Uterus (tissue), 4 donors: ENCODE results near the gene TMEM186. TPM values are rescaled to one million over a fixed set of nuclear protein-coding genes. Genes with fewer than 3 reads are reported as not detected.

Experiments used
- DNase-seq, 2 donors: peaks; one replicate each; pipeline ENCODE4 v3.0.0-alpha.2; 2019 to 2020
- H3K27ac ChIP-seq, 2 donors: fragments of 200-600 bp; sonication (generic); 1 replicate in 1 of 2; 2 replicates in 1 of 2; pipeline ENCODE4 v1.5.1; 2016 to 2018
- H3K27me3 ChIP-seq, 2 donors: fragments of 200-600 bp; sonication (generic); one replicate each; pipeline ENCODE4 v1.5.1; 2018 to 2019; ENCODE audit warnings: control low read depth in 1 of 2
- H3K36me3 ChIP-seq, 2 donors: fragments of 200-600 bp; sonication (generic); one replicate each; pipeline ENCODE4 v1.5.1; 2019; ENCODE audit warnings: control low read depth in 1 of 2
- H3K4me1 ChIP-seq, 2 donors: fragments of 200-600 bp; sonication (generic); one replicate each; pipeline ENCODE4 v1.5.1; 2018 to 2019; ENCODE audit warnings: control low read depth in 1 of 2
- H3K4me3 ChIP-seq, 2 donors: fragments of 200-600 bp; sonication (generic); 1 replicate in 1 of 2; 2 replicates in 1 of 2; pipeline ENCODE4 v1.5.1; 2018 to 2019; ENCODE audit warnings: mild to moderate bottlenecking in 1 of 2
- H3K9me3 ChIP-seq, 2 donors: fragments of 200-600 bp; sonication (generic); one replicate each; pipeline ENCODE4 v1.5.1; 2019; ENCODE audit warnings: control low read depth in 1 of 2
- CTCF ChIP-seq, 4 experiments: fragments of 200-600 bp in 2 of 4; fragments of 450-650 bp in 2 of 4; sonication (generic) in 2 of 4; IDR thresholded peaks; one replicate each; pipeline ENCODE4 v1.5.1; 2016 to 2019; ENCODE audit warnings: antibody characterized with exemption in 4 of 4, mild to moderate bottlenecking in 2 of 4, moderate library complexity in 1 of 4
- POLR2A ChIP-seq, 2 donors: fragments of 450-650 bp; IDR thresholded peaks; one replicate each; pipeline ENCODE4 v1.6.1; 2016; ENCODE audit warnings: antibody characterized with exemption in 2 of 2, mild to moderate bottlenecking in 1 of 2, moderate library complexity in 1 of 2
- intact Hi-C: fragments of 100-400 bp; cut with DNase I; formaldehyde crosslinking; loops from one replicate; pipeline ENCODE4 v1.15.1; 2023; ENCODE audit warnings: low total_unique reads
- total RNA-seq, 4 donors: library from RNA; depleted of rRNA in 3 of 4; stranded (reverse); fragments of >200 nt in 3 of 4; gene quantifications; one replicate each; pipeline versions ENCODE4 v1.1.0 to v1.2.4, GENCODE V29; 2014 to 2023
- donor health status: DM: yes; HTN: yes; CAD: no.

Gene TMEM186
- total RNA-seq, 4 donors from 2014 or later = 6.1 to 9.1 (median 8.3) TPM

GRCh38 chr16:8832717-8833105 lies 35.3 kb upstream of the TMEM186 start:
- Histone ChIP-seq H3K27ac (no peak overlapping the region), H3K27me3 (no peaks in the 10 kb centered on the region), H3K4me3 (no peak overlapping the region), H3K36me3 (no peaks in the 10 kb centered on the region), H3K9me3 (no peaks in the 10 kb centered on the region), H3K4me1 (no peaks in the 10 kb centered on the region)
- DNase-seq = no peak
- TF ChIP-seq CTCF (IDR thresholded peaks at IDR 0.05) (no peak), POLR2A (IDR thresholded peaks at IDR 0.05) (no peak)
- intact Hi-C loops = no loop called here

GRCh38 chr16:8831871-8832716 lies 34.7 kb upstream of the TMEM186 start:
- TF ChIP-seq CTCF (IDR thresholded peaks at IDR 0.05) (no peak), POLR2A (IDR thresholded peaks at IDR 0.05) (no peak)
- H3K36me3 ChIP-seq = no peaks in the 10 kb centered on the region
- DNase-seq = no peak
- no peaks in the 10 kb centered on the region for H3K27me3 ChIP-seq
- H3K4me1 ChIP-seq = no peaks in the 10 kb centered on the region
- H3K27ac ChIP-seq = no peak overlapping the region
- no peaks in the 10 kb centered on the region for H3K9me3 ChIP-seq
- intact Hi-C loops = no loop called here
- no peak overlapping the region for H3K4me3 ChIP-seq

GRCh38 chr16:8831450-8831849 lies 34.0 kb upstream of the TMEM186 start:
- intact Hi-C loops = no loop called here
- Histone ChIP-seq H3K4me3 (no peak overlapping the region), H3K27me3 (no peaks in the 10 kb centered on the region), H3K27ac (no peak overlapping the region), H3K9me3 (no peaks in the 10 kb centered on the region), H3K36me3 (no peaks in the 10 kb centered on the region), H3K4me1 (no peaks in the 10 kb centered on the region)
- DNase-seq = no peak
- TF ChIP-seq CTCF (IDR thresholded peaks at IDR 0.05) (no peak), POLR2A (IDR thresholded peaks at IDR 0.05) (no peak)

- no peak for DNase-seq
- no peak overlapping the region for H3K4me3 ChIP-seq
- H3K4me1 ChIP-seq = no peaks in the 10 kb centered on the region
- no peaks in the 10 kb centered on the region for H3K9me3 ChIP-seq
- no peaks in the 10 kb centered on the region for H3K27me3 ChIP-seq
- no peak overlapping the region for H3K27ac ChIP-seq
- intact Hi-C loops = no loop called here
- H3K36me3 ChIP-seq = no peaks in the 10 kb centered on the region
- no peak for TF ChIP-seq POLR2A (IDR thresholded peaks at IDR 0.05)
- no peak for TF ChIP-seq CTCF (IDR thresholded peaks at IDR 0.05)
Measured at GRCh38 chr16:8828541-8829165, 31.2 kb upstream of the TMEM186 start.

- no peak overlapping the region for H3K4me3 ChIP-seq
- no peaks in the 10 kb centered on the region for H3K4me1 ChIP-seq
- no peak for DNase-seq
- no peaks in the 10 kb centered on the region for H3K9me3 ChIP-seq
- intact Hi-C loops = no loop called here
- H3K27me3 ChIP-seq = no peaks in the 10 kb centered on the region
- H3K27ac ChIP-seq = no peak overlapping the region
- no peaks in the 10 kb centered on the region for H3K36me3 ChIP-seq
- TF ChIP-seq POLR2A (IDR thresholded peaks at IDR 0.05) = no peak
- TF ChIP-seq CTCF (IDR thresholded peaks at IDR 0.05) = no peak
Measured at GRCh38 chr16:8826278-8826879, 28.9 kb upstream of the TMEM186 start.
